Fibroblast of lung (primary cell): ENCODE measurements around the gene FANCF. TPM values are rescaled to one million over a fixed set of nuclear protein-coding genes. Genes with fewer than 3 reads are reported as not detected.
A peak's percentile ranks its signal among the peaks of the same experiment; 100 is the strongest.

Source experiments
- DNase-seq, 2 donors: peaks; one replicate each; pipeline versions ENCODE4 v3.0.0 to v3.0.0-alpha.2; 2010; ENCODE audit warnings: low read depth in 2 of 2
- H2AFZ ChIP-seq: 2 replicates; pipeline ENCODE4 v1.5.1; 2012; ENCODE audit warnings: low read length, control low read depth, inconsistent platforms
- H3K27ac ChIP-seq: 2 replicates; pipeline ENCODE4 v1.5.1; 2011; ENCODE audit warnings: low read length, control low read depth; ENCODE audit not compliant: insufficient read depth
- H3K27me3 ChIP-seq: 2 replicates; pipeline ENCODE4 v1.5.1; 2011; ENCODE audit warnings: mild to moderate bottlenecking, low read length; ENCODE audit not compliant: control insufficient read depth, insufficient read depth
- H3K36me3 ChIP-seq: 2 replicates; pipeline ENCODE4 v1.5.1; 2011; ENCODE audit warnings: low read length; ENCODE audit not compliant: control insufficient read depth, insufficient read depth
- H3K4me1 ChIP-seq: 2 replicates; pipeline ENCODE4 v1.5.1; 2011; ENCODE audit warnings: low read length; ENCODE audit not compliant: control insufficient read depth, insufficient read depth; ENCODE audit errors: extremely low read depth
- H3K4me2 ChIP-seq: 2 replicates; pipeline ENCODE4 v1.5.1; 2011; ENCODE audit warnings: low read length, control low read depth; ENCODE audit not compliant: insufficient read depth; ENCODE audit errors: extremely low read depth
- H3K4me3 ChIP-seq, 4 experiments: fragments of 200-600 bp in 1 of 4; sonication (generic) in 1 of 4; replicated peaks in 1 of 4; 2 replicates each; pipeline ENCODE4 v1.5.1; 2011 to 2016; ENCODE audit warnings: low read length in 4 of 4, low read depth in 3 of 4, mild to moderate bottlenecking in 3 of 4, control low read depth in 2 of 4, inconsistent platforms in 1 of 4, mixed read lengths in 1 of 4; ENCODE audit not compliant: insufficient read depth in 1 of 4; ENCODE audit errors: control extremely low read depth in 1 of 4
- H3K79me2 ChIP-seq: 2 replicates; pipeline ENCODE4 v1.5.1; 2012; ENCODE audit warnings: mild to moderate bottlenecking, low read length, inconsistent platforms; ENCODE audit not compliant: control insufficient read depth, insufficient read depth
- H3K9ac ChIP-seq: 2 replicates; pipeline ENCODE4 v1.5.1; 2011; ENCODE audit warnings: mild to moderate bottlenecking, low read length, control low read depth; ENCODE audit not compliant: insufficient read depth
- H3K9me3 ChIP-seq: 2 replicates; pipeline ENCODE4 v1.5.1; 2012; ENCODE audit warnings: low read depth, low read length; ENCODE audit not compliant: control insufficient read depth, insufficient read depth
- H4K20me1 ChIP-seq: 2 replicates; pipeline ENCODE4 v1.5.1; 2011; ENCODE audit warnings: low read length; ENCODE audit not compliant: control insufficient read depth, insufficient read depth; ENCODE audit errors: extremely low read depth
- EZH2 ChIP-seq: IDR thresholded peaks from 2 replicates; pipeline ENCODE4 v1.5.1; 2012; ENCODE audit warnings: low read length, control low read depth, mild to moderate bottlenecking; ENCODE audit errors: missing control alignments
- polyA plus RNA-seq, 2 donors: library from polyadenylated mRNA; depleted of rRNA in 1 of 2; stranded (reverse) in 1 of 2; unstranded in 1 of 2; fragments of >200 nt; gene quantifications; 2 replicates each; pipeline ENCODE4 v1.2.1, GENCODE V29; 2011 to 2012; ENCODE audit warnings: missing spikeins in 1 of 2
- total RNA-seq: library from RNA; depleted of rRNA; stranded (reverse); fragments of >200 nt; gene quantifications from 2 replicates; pipeline ENCODE4 v1.2.1, GENCODE V29; 2014
- TF ChIP-seq, protein P1 (sequence below), 2 donors: IDR thresholded peaks in 1 of 2; conservative IDR thresholded peaks in 1 of 2; 1 replicate in 1 of 2; 2 replicates in 1 of 2; pipeline ENCODE4 v1.5.1; 2011 to 2012; ENCODE audit warnings: low read length in 2 of 2, control low read depth in 1 of 2, inconsistent platforms in 1 of 2, low read depth in 1 of 2, mild to moderate bottlenecking in 1 of 2

FANCF gene
- total and polyA plus RNA-seq, 2 donors (not counting 1 experiment from before 2014, with no cell fraction given) = 4.9 to 15.9 TPM

DNA sequence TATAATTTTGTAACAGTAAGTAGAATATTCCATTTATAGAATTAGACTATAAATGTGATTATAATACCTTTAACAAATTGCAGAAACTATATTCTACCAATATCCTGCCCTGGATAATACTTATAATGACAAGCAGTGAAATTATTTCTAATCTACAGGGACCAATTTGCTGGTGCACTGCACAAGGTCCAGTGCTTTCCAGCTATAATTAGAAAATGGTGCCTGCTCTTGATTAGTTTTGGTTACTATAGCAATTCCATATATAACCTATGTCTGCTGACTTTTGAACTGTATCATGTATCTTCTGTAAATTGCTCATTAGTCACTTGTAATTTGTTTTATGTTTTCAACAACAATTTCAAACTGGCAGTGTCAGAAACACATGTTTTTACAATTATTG lies 23.1 kb downstream of the FANCF start:
- Histone ChIP-seq H3K4me3 (no peak overlapping the region), H2AFZ (no peak overlapping the region), H3K27ac (no peak overlapping the region), H3K36me3 (no peaks in the 10 kb centered on the region), H3K79me2 (no peaks in the 10 kb centered on the region), H3K4me2 (no peak overlapping the region), H3K27me3 (no peaks in the 10 kb centered on the region), H3K9ac (no peak overlapping the region), H3K4me1 (no peaks in the 10 kb centered on the region), H4K20me1 (no peaks in the 10 kb centered on the region), H3K9me3 (no peaks in the 10 kb centered on the region)
- DNase-seq = no peak
- TF ChIP-seq EZH2 = no peak
- TF ChIP-seq, protein P1, sequence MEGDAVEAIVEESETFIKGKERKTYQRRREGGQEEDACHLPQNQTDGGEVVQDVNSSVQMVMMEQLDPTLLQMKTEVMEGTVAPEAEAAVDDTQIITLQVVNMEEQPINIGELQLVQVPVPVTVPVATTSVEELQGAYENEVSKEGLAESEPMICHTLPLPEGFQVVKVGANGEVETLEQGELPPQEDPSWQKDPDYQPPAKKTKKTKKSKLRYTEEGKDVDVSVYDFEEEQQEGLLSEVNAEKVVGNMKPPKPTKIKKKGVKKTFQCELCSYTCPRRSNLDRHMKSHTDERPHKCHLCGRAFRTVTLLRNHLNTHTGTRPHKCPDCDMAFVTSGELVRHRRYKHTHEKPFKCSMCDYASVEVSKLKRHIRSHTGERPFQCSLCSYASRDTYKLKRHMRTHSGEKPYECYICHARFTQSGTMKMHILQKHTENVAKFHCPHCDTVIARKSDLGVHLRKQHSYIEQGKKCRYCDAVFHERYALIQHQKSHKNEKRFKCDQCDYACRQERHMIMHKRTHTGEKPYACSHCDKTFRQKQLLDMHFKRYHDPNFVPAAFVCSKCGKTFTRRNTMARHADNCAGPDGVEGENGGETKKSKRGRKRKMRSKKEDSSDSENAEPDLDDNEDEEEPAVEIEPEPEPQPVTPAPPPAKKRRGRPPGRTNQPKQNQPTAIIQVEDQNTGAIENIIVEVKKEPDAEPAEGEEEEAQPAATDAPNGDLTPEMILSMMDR (conservative IDR thresholded peaks at IDR 0.05 in 1 of 2, IDR thresholded peaks at IDR 0.05 in 1 of 2; ENCODE audit: low read depth in 1 of 2, low read length in 2 of 2) = no peak

DNA sequence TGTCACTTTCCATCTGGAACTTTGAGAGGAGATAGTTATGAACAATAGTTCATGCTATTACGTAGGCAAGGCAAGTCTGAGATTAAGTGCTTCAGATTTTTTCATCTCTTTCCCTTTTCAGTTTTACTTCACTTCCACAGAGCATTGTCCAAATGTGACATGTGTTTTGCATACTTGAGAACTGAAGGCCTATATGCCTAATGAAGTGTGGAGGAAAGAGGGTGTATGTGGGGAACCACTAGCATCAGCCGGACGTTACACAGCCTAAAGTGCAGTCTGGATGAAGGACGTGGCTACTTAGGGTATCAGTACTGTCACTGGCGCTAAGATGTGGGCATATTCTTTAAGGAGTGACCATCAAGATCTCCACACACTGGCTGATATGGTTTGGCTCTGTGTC lies 26.2 kb downstream of the FANCF start:
- Histone ChIP-seq H3K4me1 (no peaks in the 10 kb centered on the region), H4K20me1 (no peaks in the 10 kb centered on the region), H3K4me3 (no peak overlapping the region), H3K36me3 (no peaks in the 10 kb centered on the region), H3K4me2 (no peak overlapping the region), H3K9me3 (no peaks in the 10 kb centered on the region), H3K9ac (no peak overlapping the region), H3K27ac (no peak overlapping the region), H2AFZ (peak overlapping the region; percentile 13), H3K27me3 (no peaks in the 10 kb centered on the region), H3K79me2 (no peaks in the 10 kb centered on the region)
- DNase-seq = no peak
- TF ChIP-seq, protein P1 (conservative IDR thresholded peaks at IDR 0.05 in 1 of 2, IDR thresholded peaks at IDR 0.05 in 1 of 2; ENCODE audit: low read depth in 1 of 2, low read length in 2 of 2) = no peak
- no peak for TF ChIP-seq EZH2

DNA sequence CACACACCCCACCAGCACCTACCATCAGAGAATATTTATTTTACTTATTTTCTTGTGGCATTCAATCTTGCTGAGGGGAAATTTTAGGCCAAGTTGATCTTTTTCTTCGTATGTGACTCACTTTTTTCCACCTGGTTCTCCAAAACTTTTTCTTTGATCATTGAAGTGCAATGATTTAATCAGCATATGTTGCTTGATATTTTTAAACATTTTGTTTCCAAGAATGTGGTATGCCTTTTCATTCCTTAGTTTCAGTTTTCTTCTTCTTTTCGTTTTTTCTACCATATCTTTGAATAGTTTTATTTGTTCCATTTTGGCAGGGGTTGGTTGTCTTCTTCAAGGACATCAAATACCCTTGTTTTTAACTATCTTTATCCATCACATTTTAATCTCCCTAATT lies 28.6 kb downstream of the FANCF start:
- no peaks in the 10 kb centered on the region for H3K79me2 ChIP-seq
- no peaks in the 10 kb centered on the region for H3K27me3 ChIP-seq
- H3K27ac ChIP-seq = no peak overlapping the region
- no peaks in the 10 kb centered on the region for H3K4me1 ChIP-seq
- H3K36me3 ChIP-seq = no peaks in the 10 kb centered on the region
- H2AFZ ChIP-seq = no peak overlapping the region
- no peak overlapping the region for H3K9ac ChIP-seq
- no peak overlapping the region for H3K4me3 ChIP-seq
- H3K9me3 ChIP-seq = no peaks in the 10 kb centered on the region
- no peaks in the 10 kb centered on the region for H4K20me1 ChIP-seq
- no peak for DNase-seq
- TF ChIP-seq, protein P1 (conservative IDR thresholded peaks at IDR 0.05 in 1 of 2, IDR thresholded peaks at IDR 0.05 in 1 of 2; ENCODE audit: low read depth in 1 of 2, low read length in 2 of 2) = no peak
- no peak for TF ChIP-seq EZH2
- no peak overlapping the region for H3K4me2 ChIP-seq
